Measurements from ENCODE around the gene ZIC4. TPM values are rescaled to one million over a fixed set of nuclear protein-coding genes. Genes with fewer than 3 reads are reported as not detected.

Gene ZIC4
- total and polyA plus RNA-seq, 10 of the 15 experiments (the other 5 are each of a cell fraction or from before 2014, with no cell fraction given): not detected

DNA sequence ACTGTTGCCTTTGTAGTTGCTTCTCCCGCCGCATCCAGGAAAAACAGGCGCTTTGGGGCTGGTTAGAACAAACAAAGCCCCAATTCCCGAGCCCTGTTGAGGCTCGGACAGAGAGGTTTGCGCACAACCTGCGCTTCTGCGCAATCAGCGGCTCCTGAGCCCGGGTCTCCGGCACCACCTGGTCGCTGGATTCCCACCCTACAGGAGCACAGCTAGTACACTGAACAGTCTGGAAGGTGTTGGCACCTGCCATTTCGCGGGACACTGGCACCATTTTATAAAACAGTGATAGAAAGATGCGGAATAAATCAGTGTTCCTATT is 13.8 kb downstream of the ZIC4 start (continued):
- TF ChIP-seq RELA (IDR thresholded peaks at IDR 0.05; ENCODE audit: borderline replicate concordance, partially characterized antibody): no peak

DNA sequence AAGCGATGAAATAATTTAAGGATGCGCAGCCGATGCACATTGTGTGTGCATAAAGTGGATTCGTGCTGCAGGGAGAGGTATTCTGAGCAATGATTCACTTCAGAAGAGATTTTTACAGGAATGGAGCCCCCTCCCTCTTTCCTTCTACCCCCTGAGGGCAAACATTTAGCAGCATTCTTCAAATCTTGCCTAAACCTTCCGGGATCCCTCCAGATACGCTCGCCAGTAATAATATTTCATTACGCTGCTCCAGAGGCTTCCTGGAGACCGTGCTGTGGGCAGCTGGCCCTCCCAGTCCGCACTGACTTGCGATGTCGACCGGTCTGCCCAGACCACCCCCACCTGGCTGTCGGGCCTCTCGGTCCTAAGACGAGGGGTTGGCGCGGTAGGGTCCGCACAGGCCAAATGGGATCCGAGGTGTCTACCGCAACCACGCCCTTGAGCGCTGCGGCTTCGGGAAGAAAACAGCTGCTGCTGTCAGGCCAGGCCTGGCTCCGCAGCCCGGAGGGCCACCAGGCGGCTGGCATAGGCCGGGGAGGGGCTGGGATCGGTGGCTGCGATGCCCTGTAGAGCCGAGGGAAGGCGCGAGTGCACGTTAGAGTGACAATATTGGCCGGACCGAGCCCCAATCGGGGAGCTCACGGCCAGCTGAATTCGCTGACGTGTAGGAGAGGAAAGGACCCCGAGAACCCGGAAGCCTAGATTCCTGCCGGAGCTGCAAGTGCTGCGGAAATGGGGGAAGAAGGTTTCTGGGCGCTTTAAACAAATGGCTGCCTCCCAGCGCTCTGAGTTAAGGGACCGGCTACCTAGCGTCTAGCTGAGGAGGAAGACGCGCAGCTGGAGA is 14.3 kb downstream of the ZIC4 start:
- ChIA-PET RAD21 (ENCODE audit: unreplicated experiment) (no interaction called here), SMC1A (ENCODE audit: uncharacterized antibody, unreplicated experiment) (no interaction called here), CTCF (no interaction called here), POLR2A (no interaction called here)
- whole genome bisulfite sequencing (ENCODE audit: insufficient coverage, insufficient replicate concordance, low lambda C conversion rate, missing lambda C conversion rate): 49% methylated on average over 51 of the region's 51 CpGs
- ATAC-seq: no peak
- no TSS peak for BruUV-seq (replicated peaks)
- Histone ChIP-seq H3K4me3 (no peak overlapping the region), H3K9me3 (replicated peaks; ENCODE audit: control insufficient read depth, insufficient read depth, low read length) (peaks cover 8% of the 10 kb centered on the region), H4K20me1 (ENCODE audit: control insufficient read depth, insufficient read depth) (no peaks in the 10 kb centered on the region), H3K4me1 (ENCODE audit: control insufficient read depth, insufficient read depth, low read length) (no peaks in the 10 kb centered on the region), H3K79me2 (ENCODE audit: control insufficient read depth, insufficient read depth, low read length) (no peaks in the 10 kb centered on the region), H2AFZ (ENCODE audit: control insufficient read depth, low read depth, low read length) (no peak overlapping the region), H3K4me2 (ENCODE audit: control insufficient read depth, insufficient read depth) (no peak overlapping the region), H3K36me3 (ENCODE audit: control insufficient read depth in 2 of 2, insufficient read depth in 2 of 2, low read length in 1 of 2) (no peaks in the 10 kb centered on the region), H3K27ac (ENCODE audit: control insufficient read depth, insufficient read depth) (no peak overlapping the region), H3K9ac (ENCODE audit: control insufficient read depth, insufficient read depth, low read length) (no peak overlapping the region), H3K27me3 (replicated peaks in 1 of 2; ENCODE audit: control insufficient read depth in 2 of 2, insufficient read depth in 2 of 2, low read length in 1 of 2) (peaks cover 1 to 18% of the 10 kb centered on the region in 2 experiments)
- no peak for FAIRE-seq
- in situ Hi-C loops (cut with MboI): no loop called here
- intact Hi-C loops (cut with micrococcal nuclease; ENCODE audit: unreplicated experiment): no loop called here
- no peak for DNase-seq (ENCODE audit: low read depth, low spot score)
- TF ChIP-seq E4F1 (IDR thresholded peaks at IDR 0.05; ENCODE audit: borderline replicate concordance, partially characterized antibody) (no peak), SRF (IDR thresholded peaks at IDR 0.05; ENCODE audit: low read depth in 2 of 2, low read length in 2 of 2) (no peak), TCF3 (IDR thresholded peaks at IDR 0.05; ENCODE audit: borderline replicate concordance, insufficient read depth, low read depth, low read length) (no peak), YBX1 (IDR thresholded peaks at IDR 0.05) (no peak), CBX5 (IDR thresholded peaks at IDR 0.05; ENCODE audit: low read depth) (no peak), SIN3A (IDR thresholded peaks at IDR 0.05; ENCODE audit: low read depth, low read length) (no peak), EGR1 (IDR thresholded peaks at IDR 0.05; ENCODE audit: borderline replicate concordance in 1 of 2, low read depth in 2 of 2, low read length in 2 of 2) (no peak), SP1 (IDR thresholded peaks at IDR 0.05; ENCODE audit: low read depth, low read length) (no peak), NBN (IDR thresholded peaks at IDR 0.05) (no peak), RAD51 (IDR thresholded peaks at IDR 0.05) (no peak), HDAC6 (IDR thresholded peaks at IDR 0.05; ENCODE audit: unreplicated experiment) (no peak), ATF2 (IDR thresholded peaks at IDR 0.05; ENCODE audit: low read length) (no peak)
- TF ChIP-seq, protein P1, sequence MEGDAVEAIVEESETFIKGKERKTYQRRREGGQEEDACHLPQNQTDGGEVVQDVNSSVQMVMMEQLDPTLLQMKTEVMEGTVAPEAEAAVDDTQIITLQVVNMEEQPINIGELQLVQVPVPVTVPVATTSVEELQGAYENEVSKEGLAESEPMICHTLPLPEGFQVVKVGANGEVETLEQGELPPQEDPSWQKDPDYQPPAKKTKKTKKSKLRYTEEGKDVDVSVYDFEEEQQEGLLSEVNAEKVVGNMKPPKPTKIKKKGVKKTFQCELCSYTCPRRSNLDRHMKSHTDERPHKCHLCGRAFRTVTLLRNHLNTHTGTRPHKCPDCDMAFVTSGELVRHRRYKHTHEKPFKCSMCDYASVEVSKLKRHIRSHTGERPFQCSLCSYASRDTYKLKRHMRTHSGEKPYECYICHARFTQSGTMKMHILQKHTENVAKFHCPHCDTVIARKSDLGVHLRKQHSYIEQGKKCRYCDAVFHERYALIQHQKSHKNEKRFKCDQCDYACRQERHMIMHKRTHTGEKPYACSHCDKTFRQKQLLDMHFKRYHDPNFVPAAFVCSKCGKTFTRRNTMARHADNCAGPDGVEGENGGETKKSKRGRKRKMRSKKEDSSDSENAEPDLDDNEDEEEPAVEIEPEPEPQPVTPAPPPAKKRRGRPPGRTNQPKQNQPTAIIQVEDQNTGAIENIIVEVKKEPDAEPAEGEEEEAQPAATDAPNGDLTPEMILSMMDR (IDR thresholded peaks at IDR 0.05 in 2 of 3, conservative IDR thresholded peaks at IDR 0.05 in 1 of 3; ENCODE audit: control insufficient read depth in 2 of 3, extremely low read depth in 1 of 3, insufficient read depth in 1 of 3, low read depth in 3 of 3, low read length in 3 of 3): no peak
- TF ChIP-seq, protein P2, sequence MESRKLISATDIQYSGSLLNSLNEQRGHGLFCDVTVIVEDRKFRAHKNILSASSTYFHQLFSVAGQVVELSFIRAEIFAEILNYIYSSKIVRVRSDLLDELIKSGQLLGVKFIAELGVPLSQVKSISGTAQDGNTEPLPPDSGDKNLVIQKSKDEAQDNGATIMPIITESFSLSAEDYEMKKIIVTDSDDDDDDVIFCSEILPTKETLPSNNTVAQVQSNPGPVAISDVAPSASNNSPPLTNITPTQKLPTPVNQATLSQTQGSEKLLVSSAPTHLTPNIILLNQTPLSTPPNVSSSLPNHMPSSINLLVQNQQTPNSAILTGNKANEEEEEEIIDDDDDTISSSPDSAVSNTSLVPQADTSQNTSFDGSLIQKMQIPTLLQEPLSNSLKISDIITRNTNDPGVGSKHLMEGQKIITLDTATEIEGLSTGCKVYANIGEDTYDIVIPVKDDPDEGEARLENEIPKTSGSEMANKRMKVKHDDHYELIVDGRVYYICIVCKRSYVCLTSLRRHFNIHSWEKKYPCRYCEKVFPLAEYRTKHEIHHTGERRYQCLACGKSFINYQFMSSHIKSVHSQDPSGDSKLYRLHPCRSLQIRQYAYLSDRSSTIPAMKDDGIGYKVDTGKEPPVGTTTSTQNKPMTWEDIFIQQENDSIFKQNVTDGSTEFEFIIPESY (IDR thresholded peaks at IDR 0.05): no peak

All from GM12878 (cell line).